Measurements from ENCODE around the gene AZIN2.

DNA sequence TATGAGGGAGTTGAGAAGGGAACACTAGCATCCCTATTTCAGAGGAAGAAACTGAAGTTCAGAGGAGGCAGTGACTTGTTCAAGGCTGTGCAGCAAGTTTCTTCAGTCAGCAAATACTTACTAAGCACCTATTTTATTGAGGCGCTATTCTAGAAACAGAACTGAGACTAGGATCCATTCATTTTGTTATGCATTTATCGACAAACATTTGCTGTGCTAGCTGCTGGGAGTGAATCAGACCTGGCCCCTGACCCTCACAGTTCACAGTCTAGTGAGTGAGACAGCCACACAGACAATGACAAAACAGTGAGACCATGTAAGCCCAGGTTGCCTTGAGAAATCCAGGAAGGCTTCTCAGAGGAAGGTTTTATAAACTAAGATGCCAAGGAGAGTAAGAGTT, 72.7 kb downstream of the AZIN2 start:
- TF ChIP-seq POLR2A (IDR thresholded peaks at IDR 0.05), result no peak
- TF ChIP-seq, protein P1, sequence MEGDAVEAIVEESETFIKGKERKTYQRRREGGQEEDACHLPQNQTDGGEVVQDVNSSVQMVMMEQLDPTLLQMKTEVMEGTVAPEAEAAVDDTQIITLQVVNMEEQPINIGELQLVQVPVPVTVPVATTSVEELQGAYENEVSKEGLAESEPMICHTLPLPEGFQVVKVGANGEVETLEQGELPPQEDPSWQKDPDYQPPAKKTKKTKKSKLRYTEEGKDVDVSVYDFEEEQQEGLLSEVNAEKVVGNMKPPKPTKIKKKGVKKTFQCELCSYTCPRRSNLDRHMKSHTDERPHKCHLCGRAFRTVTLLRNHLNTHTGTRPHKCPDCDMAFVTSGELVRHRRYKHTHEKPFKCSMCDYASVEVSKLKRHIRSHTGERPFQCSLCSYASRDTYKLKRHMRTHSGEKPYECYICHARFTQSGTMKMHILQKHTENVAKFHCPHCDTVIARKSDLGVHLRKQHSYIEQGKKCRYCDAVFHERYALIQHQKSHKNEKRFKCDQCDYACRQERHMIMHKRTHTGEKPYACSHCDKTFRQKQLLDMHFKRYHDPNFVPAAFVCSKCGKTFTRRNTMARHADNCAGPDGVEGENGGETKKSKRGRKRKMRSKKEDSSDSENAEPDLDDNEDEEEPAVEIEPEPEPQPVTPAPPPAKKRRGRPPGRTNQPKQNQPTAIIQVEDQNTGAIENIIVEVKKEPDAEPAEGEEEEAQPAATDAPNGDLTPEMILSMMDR (IDR thresholded peaks at IDR 0.05), result no peak

Data from ovary (tissue), 3 donors.